ENCODE measurements around the gene RHOBTB3. TPM values are rescaled to one million over a fixed set of nuclear protein-coding genes. Genes with fewer than 3 reads are reported as not detected.

RHOBTB3 gene
- total and polyA plus RNA-seq, 2 experiments from 2014 or later = 147 to 202 TPM

- 84% methylated on average over 4 of the region's 4 CpGs for WGBS, 2 experiments (ENCODE audit: low coverage in 1 of 2, low lambda C conversion rate in 2 of 2, missing lambda C conversion rate in 2 of 2)
- no peaks in the 10 kb centered on the region for H3K9me2 ChIP-seq (ENCODE audit: insufficient read depth)
These were observed 10.3 kb downstream of the RHOBTB3 start for GRCh38 chr5:95741458-95741857.

GRCh38 chr5:95743232-95743631 lies 12.1 kb downstream of the RHOBTB3 start:
- Histone ChIP-seq H3K9me3 (ENCODE audit: low read depth) (no peaks in the 10 kb centered on the region), H3K4me1 (ENCODE audit: insufficient read depth) (peaks cover 4% of the 10 kb centered on the region; the same call in 1 of the 2 replicates), H4K20me1 (ENCODE audit: insufficient read depth) (no peaks in the 10 kb centered on the region), H3K27me3 (replicated peaks; ENCODE audit: insufficient read depth) (no peaks in the 10 kb centered on the region), H3K36me3 (ENCODE audit: low read depth) (peaks cover 62% of the 10 kb centered on the region), H3F3A (ENCODE audit: insufficient read depth) (peaks cover 9% of the 10 kb centered on the region), H2AFZ (no peak overlapping the region), H3K4me3 (no peak overlapping the region), H3K79me2 (ENCODE audit: insufficient read depth) (peaks cover 98% of the 10 kb centered on the region), H3K27ac (no peak overlapping the region), H3K9me2 (ENCODE audit: insufficient read depth) (no peaks in the 10 kb centered on the region), H3K4me2 (ENCODE audit: unreplicated experiment) (no peak overlapping the region), H3K9ac (no peak overlapping the region)
- DNase-seq = no peak
- in situ Hi-C loops (cut with MboI) = no loop called here
- WGBS, 2 experiments (ENCODE audit: low coverage in 1 of 2, low lambda C conversion rate in 2 of 2, missing lambda C conversion rate in 2 of 2) = 90 to 91% methylated on average over 2 of the region's 2 CpGs
- TF ChIP-seq EZH2 (IDR thresholded peaks at IDR 0.05; ENCODE audit: insufficient read depth, poor library complexity, severe bottlenecking) = no peak
- TF ChIP-seq EZH2phosphoT487 (IDR thresholded peaks at IDR 0.05; ENCODE audit: insufficient read depth, low read depth) = no peak

More at GRCh38 chr5:95741458-95741857, 10.3 kb downstream of the RHOBTB3 start:
- H3K27me3 ChIP-seq (replicated peaks; ENCODE audit: insufficient read depth) = no peaks in the 10 kb centered on the region
- H3K4me3 ChIP-seq = no peak overlapping the region
- TF ChIP-seq EZH2 (IDR thresholded peaks at IDR 0.05; ENCODE audit: insufficient read depth, poor library complexity, severe bottlenecking) (no peak), EZH2phosphoT487 (IDR thresholded peaks at IDR 0.05; ENCODE audit: insufficient read depth, low read depth) (no peak)
- H3K79me2 ChIP-seq (ENCODE audit: insufficient read depth) = peaks cover 98% of the 10 kb centered on the region
- peaks cover 73% of the 10 kb centered on the region for H3K36me3 ChIP-seq (ENCODE audit: low read depth)
- DNase-seq = no peak
- peaks cover 7% of the 10 kb centered on the region; the same call in 1 of the 2 replicates for H3F3A ChIP-seq (ENCODE audit: insufficient read depth)
- no peaks in the 10 kb centered on the region for H3K9me3 ChIP-seq (ENCODE audit: low read depth)
- 0 out of 2 replicates have a peak, but pooled peaks cover 6% of the 10 kb centered on the region for H3K4me1 ChIP-seq (ENCODE audit: insufficient read depth)
- in situ Hi-C loops (cut with MboI) = no loop called here
- no peak overlapping the region for H3K27ac ChIP-seq
- H3K4me2 ChIP-seq (ENCODE audit: unreplicated experiment) = no peak overlapping the region
- no peak overlapping the region for H3K9ac ChIP-seq
- H4K20me1 ChIP-seq (ENCODE audit: insufficient read depth) = 0 out of 2 replicates have a peak, but pooled peaks cover 4% of the 10 kb centered on the region
- H2AFZ ChIP-seq = no peak overlapping the region

- in situ Hi-C loops (cut with MboI) = no loop called here
These were observed 12.7 kb downstream of the RHOBTB3 start for GRCh38 chr5:95743877-95744276.

GRCh38 chr5:95746194-95746593 lies 15.1 kb downstream of the RHOBTB3 start:
- Histone ChIP-seq H3K4me2 (ENCODE audit: unreplicated experiment) (no peak overlapping the region), H3F3A (ENCODE audit: insufficient read depth) (peaks cover 3% of the 10 kb centered on the region; the same call in 1 of the 2 replicates), H3K27ac (no peak overlapping the region), H3K27me3 (replicated peaks; ENCODE audit: insufficient read depth) (no peaks in the 10 kb centered on the region), H4K20me1 (ENCODE audit: insufficient read depth) (no peaks in the 10 kb centered on the region), H3K9ac (no peak overlapping the region), H3K36me3 (ENCODE audit: low read depth) (peaks cover 62% of the 10 kb centered on the region), H3K4me3 (no peak overlapping the region), H3K9me2 (ENCODE audit: insufficient read depth) (no peaks in the 10 kb centered on the region), H2AFZ (no peak overlapping the region), H3K9me3 (ENCODE audit: low read depth) (no peaks in the 10 kb centered on the region), H3K79me2 (ENCODE audit: insufficient read depth) (peaks cover 99% of the 10 kb centered on the region), H3K4me1 (ENCODE audit: insufficient read depth) (peaks cover 4% of the 10 kb centered on the region)
- no peak for TF ChIP-seq EZH2phosphoT487 (IDR thresholded peaks at IDR 0.05; ENCODE audit: insufficient read depth, low read depth)
- no peak for TF ChIP-seq EZH2 (IDR thresholded peaks at IDR 0.05; ENCODE audit: insufficient read depth, poor library complexity, severe bottlenecking)
- in situ Hi-C loops (cut with MboI) = no loop called here
- DNase-seq = no peak

More at GRCh38 chr5:95743877-95744276, 12.7 kb downstream of the RHOBTB3 start:
- Histone ChIP-seq H3K9ac (no peak overlapping the region), H3K27me3 (replicated peaks; ENCODE audit: insufficient read depth) (no peaks in the 10 kb centered on the region), H3K9me2 (ENCODE audit: insufficient read depth) (no peaks in the 10 kb centered on the region), H2AFZ (no peak overlapping the region), H3K9me3 (ENCODE audit: low read depth) (no peaks in the 10 kb centered on the region), H3F3A (ENCODE audit: insufficient read depth) (peaks cover 10% of the 10 kb centered on the region), H3K79me2 (ENCODE audit: insufficient read depth) (peaks cover 98% of the 10 kb centered on the region), H4K20me1 (ENCODE audit: insufficient read depth) (no peaks in the 10 kb centered on the region), H3K4me1 (ENCODE audit: insufficient read depth) (peaks cover 4% of the 10 kb centered on the region), H3K27ac (no peak overlapping the region), H3K36me3 (ENCODE audit: low read depth) (peaks cover 61% of the 10 kb centered on the region), H3K4me3 (no peak overlapping the region), H3K4me2 (ENCODE audit: unreplicated experiment) (no peak overlapping the region)
- TF ChIP-seq EZH2phosphoT487 (IDR thresholded peaks at IDR 0.05; ENCODE audit: insufficient read depth, low read depth) = no peak
- TF ChIP-seq EZH2 (IDR thresholded peaks at IDR 0.05; ENCODE audit: insufficient read depth, poor library complexity, severe bottlenecking) = no peak
- DNase-seq = no peak
- 88 to 96% methylated on average over 1 of the region's 1 CpG for WGBS, 2 experiments (ENCODE audit: low coverage in 1 of 2, low lambda C conversion rate in 2 of 2, missing lambda C conversion rate in 2 of 2)
